Nasal cavity respiratory epithelium epithelial cell of viscerocranial mucosa (primary cell): ENCODE results near the gene GPN3. TPM values are rescaled to one million over a fixed set of nuclear protein-coding genes. Genes with fewer than 3 reads are reported as not detected.

ENCODE experiments used
- total RNA-seq: library from RNA; depleted of rRNA; stranded (reverse); fragments of >200 nt; gene quantifications from 2 replicates; pipeline ENCODE4 v1.2.3, GENCODE V29; 2014

Gene GPN3
- total RNA-seq = 16.6 and 32.5 TPM in 2 replicates

DNA sequence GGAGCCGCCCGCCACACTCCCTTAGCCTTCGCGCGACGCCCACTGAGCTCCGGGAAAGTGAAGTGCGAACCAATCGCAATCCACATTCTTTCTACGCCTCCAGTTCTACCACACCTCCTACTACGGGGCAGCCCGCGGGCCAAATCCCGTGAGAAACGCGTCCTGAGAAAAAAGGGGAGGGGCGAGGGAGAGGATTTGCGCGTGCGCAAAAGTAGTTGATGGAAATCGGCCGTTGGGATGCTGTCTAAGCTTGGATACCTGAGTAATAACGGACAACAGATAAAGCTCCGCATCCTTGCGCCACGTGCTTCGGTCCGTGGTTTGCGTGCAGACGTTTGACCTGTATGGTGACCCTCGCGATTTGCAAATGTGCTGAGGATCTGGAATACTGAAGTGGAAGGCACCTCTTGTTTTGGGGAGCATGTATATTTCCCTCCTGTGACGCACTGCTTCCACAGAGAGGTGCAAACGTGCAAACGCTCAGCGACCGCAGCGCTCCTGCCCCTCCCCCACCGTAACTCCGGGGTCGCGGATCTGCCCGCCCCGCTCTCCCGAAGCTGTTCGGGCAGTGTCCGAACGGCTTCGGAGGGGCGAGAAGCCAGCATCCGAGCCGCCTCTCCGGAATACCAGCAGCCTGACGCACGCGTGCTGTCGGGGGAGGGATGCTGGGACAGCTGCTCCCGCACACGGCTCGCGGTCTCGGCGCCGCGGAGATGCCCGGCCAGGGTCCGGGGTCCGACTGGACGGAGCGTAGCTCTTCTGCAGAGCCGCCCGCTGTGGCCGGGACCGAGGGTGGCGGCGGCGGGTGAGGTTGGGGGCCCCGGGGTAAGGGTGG lies at the start of gene GPN3, which contains the start of gene FAM216A:
GPN3 (minus strand) TSS at position 44 of the 835 bp plus-strand sequence. CDS start 54 bp downstream, outside the sequence.
FAM216A (plus strand) TSS at position 632 of the 835 bp plus-strand sequence; CDS start at position 663, 31 bp downstream.

DNA sequence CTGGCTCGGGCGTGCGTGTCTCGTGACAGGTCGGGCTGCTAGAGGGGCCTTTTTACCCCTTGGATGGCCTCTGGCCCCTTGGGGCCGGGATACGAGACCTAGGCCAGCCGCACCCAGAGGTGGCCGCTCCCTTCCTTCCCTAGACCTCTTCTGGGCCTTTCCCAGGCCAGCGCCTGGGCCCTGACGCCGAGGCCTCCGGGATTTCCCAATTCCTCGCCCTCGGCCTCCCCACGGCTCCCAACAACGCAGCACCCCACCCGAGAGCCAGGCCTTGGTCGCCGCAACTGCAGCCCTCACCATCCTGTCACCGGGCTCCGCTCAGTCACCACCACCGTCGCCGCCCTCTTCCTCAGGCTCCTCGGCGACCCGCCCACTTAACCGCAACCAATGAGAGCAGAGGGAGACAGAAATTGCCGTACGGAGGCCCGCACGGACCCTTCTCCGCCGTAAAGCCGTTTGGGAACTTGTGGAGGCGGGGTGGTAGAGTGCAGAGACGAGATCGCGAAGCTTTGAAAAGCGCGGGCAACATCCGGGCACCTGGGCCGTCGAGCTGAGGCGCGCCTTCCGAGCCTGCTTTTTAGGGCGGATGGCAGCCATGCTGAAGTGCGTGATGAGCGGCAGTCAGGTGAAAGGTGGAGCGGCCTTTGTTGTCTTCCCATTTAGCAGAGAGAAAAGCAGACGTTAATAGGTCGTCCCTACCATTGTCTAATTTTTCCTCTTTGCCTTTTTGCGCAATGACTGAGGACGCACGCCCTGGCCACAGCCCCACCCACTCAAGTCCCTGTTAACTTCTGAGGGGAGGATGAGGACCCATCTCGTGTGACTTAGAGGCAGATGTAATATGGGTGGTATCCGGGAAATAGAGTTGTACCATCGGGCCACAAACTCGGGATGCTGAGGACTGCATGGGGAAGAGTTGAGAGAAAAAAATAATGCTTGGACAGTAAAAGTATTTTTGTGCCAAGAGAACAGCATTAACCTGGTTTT lies 34.0 kb upstream of the GPN3 start, which contains the start of the genes RAD9B and VPS29:
RAD9B (plus strand) TSS at position 580 of the 987 bp plus-strand sequence; CDS start at position 587, 7 bp downstream.
VPS29 (minus strand) TSS at position 360 of the 987 bp plus-strand sequence; CDS start at position 300, 60 bp downstream.

GRCh38 chr12:110449799-110450497 lies 18.1 kb downstream of the GPN3 start, which contains the start of gene ARPC3:
ARPC3 (minus strand) TSS chr12:110450337; CDS start chr12:110450260, 77 bp downstream.

DNA sequence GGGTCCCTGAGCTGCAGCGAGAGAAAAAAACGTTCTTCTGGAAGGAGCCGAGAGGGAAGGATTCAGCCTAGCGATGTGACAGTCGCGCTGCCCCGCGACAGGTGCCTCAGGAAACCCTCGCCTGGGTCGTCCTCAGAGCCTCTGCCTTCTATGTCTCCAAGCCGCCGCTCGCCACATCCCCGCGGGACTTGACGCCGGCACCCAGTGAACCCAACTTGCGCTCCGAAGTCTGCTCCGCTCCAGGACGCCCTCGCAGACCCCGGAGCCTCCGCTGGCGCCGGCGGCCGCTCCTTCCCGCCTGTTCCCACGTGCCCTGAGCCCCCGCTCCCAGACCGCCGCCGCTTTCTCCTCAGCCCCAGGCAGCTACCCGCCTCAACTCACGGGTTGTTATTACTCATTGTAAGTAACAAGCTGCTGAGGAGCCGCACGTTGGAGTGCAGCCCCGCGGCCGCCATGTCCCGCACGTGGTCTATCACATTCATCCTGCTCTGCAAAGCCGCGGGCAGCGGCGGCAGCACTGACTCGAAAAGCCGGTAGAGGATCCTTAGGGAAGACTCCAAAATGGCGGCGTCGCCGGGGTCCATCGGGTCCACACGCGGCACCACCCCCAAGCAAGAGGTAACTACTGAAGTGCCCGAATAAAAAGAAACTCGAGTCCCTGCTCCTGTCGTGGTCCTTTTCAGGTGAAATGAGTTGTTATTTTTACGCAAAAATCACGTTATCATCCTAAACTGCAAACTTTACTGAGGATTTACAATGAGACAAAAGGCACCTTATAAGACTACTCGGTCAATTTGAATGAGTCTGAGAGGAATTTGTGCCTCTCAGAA lies 64.7 kb downstream of the GPN3 start, which contains the start of gene ANAPC7:
ANAPC7 (minus strand) TSS at position 563 of the 830 bp plus-strand sequence; CDS start at position 482, 81 bp downstream.

Other genes with a start within 250 kb of the GPN3 start
- gene ATP2A2, start 187.0 kb downstream of the GPN3 start, total RNA-seq = 234 and 432 TPM in 2 replicates
- 35.5 and 67.6 TPM in 2 replicates for gene ANAPC7, start 64.5 kb downstream of the GPN3 start, total RNA-seq
- gene ARPC3, start 17.9 kb downstream of the GPN3 start, total RNA-seq = 174 and 246 TPM in 2 replicates
- gene FAM216A, start 588 bp upstream of the GPN3 start, total RNA-seq = 2.6 and 4.8 TPM in 2 replicates
- 39.0 and 48.8 TPM in 2 replicates for gene VPS29, start 33.9 kb upstream of the GPN3 start, total RNA-seq
- 0.34 and 0.57 TPM in 2 replicates for gene RAD9B, start 34.1 kb upstream of the GPN3 start, total RNA-seq
- gene PPTC7, start 115.1 kb upstream of the GPN3 start, total RNA-seq = 14.0 and 29.0 TPM in 2 replicates
- 4.8 and 20.9 TPM in 2 replicates for gene TCTN1, start 145.9 kb upstream of the GPN3 start, total RNA-seq
- 0.34 and 2.4 TPM in 2 replicates for gene HVCN1, start 220.9 kb upstream of the GPN3 start, total RNA-seq